HEK293 (cell line): ENCODE measurements around the gene RNF182.

ENCODE experiments used
- CTCF ChIA-PET: fragments of 350-600 bp; formaldehyde crosslinking; extraction: SDS; loops from one replicate; lab custom pipeline; 2021; ENCODE audit warnings: antibody characterized with exemption; lab: Yijun Ruan, JAX
- POLR2A ChIA-PET: fragments of 300-600 bp; formaldehyde crosslinking; extraction: SDS; loops from one replicate; lab custom pipeline; 2020; ENCODE audit warnings: antibody characterized with exemption, inconsistent platforms; lab: Yijun Ruan, JAX
- H3K27ac ChIP-seq: fragments of 200-500 bp; sonication (Bioruptor generic); 2 replicates; pipeline ENCODE4 v1.5.1; 2014; ENCODE audit warnings: low read depth, low read length, control low read depth, inconsistent platforms; ENCODE audit errors: extremely low read depth
- H3K36me3 ChIP-seq, 2 experiments: fragments of 200-500 bp in 1 of 2; sonication (Bioruptor generic) in 1 of 2; 1 replicate in 1 of 2; 2 replicates in 1 of 2; pipeline ENCODE4 v1.5.1; 2014 to 2017; ENCODE audit warnings: inconsistent platforms in 2 of 2, low read length in 2 of 2; ENCODE audit not compliant: control insufficient read depth in 2 of 2, insufficient read depth in 1 of 2
- H3K4me1 ChIP-seq: fragments of 200-500 bp; sonication (Bioruptor generic); 2 replicates; pipeline ENCODE4 v1.5.1; 2014; ENCODE audit warnings: mild to moderate bottlenecking, low read length, inconsistent platforms; ENCODE audit not compliant: control insufficient read depth, insufficient read depth
- H3K4me3 ChIP-seq: 2 replicates; pipeline ENCODE4 v1.5.1; 2011; ENCODE audit warnings: low read depth, mild to moderate bottlenecking, control low read depth, low read length, moderate library complexity
- H3K9me3 ChIP-seq: fragments of 200-500 bp; sonication (Bioruptor generic); 2 replicates; pipeline ENCODE4 v1.5.1; 2014; ENCODE audit warnings: low read depth, low read length, inconsistent platforms; ENCODE audit not compliant: control insufficient read depth, insufficient read depth
- MYNN ChIP-seq: fragments of 450-650 bp; formaldehyde crosslinking; IDR thresholded peaks from 2 replicates; pipeline ENCODE4 v1.5.1; 2016; ENCODE audit warnings: missing biosample characterization, missing genetic modification characterization, borderline replicate concordance
- TCF7L2 ChIP-seq: IDR thresholded peaks from 2 replicates; pipeline ENCODE4 v1.6.1; 2011; ENCODE audit warnings: low read depth, mild to moderate bottlenecking, inconsistent platforms, low read length, moderate library complexity, borderline replicate concordance
- YY1 ChIP-seq: fragments of 450-650 bp; formaldehyde crosslinking; IDR thresholded peaks from 2 replicates; pipeline ENCODE4 v1.5.1; 2018; ENCODE audit warnings: missing biosample characterization, missing genetic modification characterization
- ZNF211 ChIP-seq: fragments of 450-650 bp; formaldehyde crosslinking; IDR thresholded peaks from 2 replicates; pipeline ENCODE4 v1.5.1; 2016; ENCODE audit warnings: low read depth, missing biosample characterization, missing genetic modification characterization
- ZNF214 ChIP-seq: fragments of 450-650 bp; formaldehyde crosslinking; IDR thresholded peaks from 2 replicates; pipeline ENCODE4 v1.5.1; 2017; ENCODE audit warnings: missing biosample characterization, mild to moderate bottlenecking, missing genetic modification characterization, borderline replicate concordance
- ZNF266 ChIP-seq: fragments of 450-650 bp; formaldehyde crosslinking; IDR thresholded peaks from 2 replicates; pipeline ENCODE4 v1.5.1; 2016; ENCODE audit warnings: missing biosample characterization, missing genetic modification characterization, low read depth
- ZNF341 ChIP-seq: fragments of 450-650 bp; formaldehyde crosslinking; IDR thresholded peaks from 2 replicates; pipeline ENCODE4; 2016; ENCODE audit warnings: low read depth, missing biosample characterization, missing genetic modification characterization
- ZNF423 ChIP-seq: fragments of 450-650 bp; formaldehyde crosslinking; IDR thresholded peaks from 2 replicates; pipeline ENCODE4 v1.5.1; 2016; ENCODE audit warnings: missing biosample characterization, missing genetic modification characterization
- ZNF510 ChIP-seq: fragments of 450-650 bp; formaldehyde crosslinking; IDR thresholded peaks from 2 replicates; pipeline ENCODE4 v1.5.1; 2018; ENCODE audit warnings: mild to moderate bottlenecking, missing genetic modification characterization, missing biosample characterization; ENCODE audit not compliant: insufficient replicate concordance
- ZNF596 ChIP-seq: fragments of 450-650 bp; IDR thresholded peaks from 2 replicates; pipeline ENCODE4 v1.5.0; 2018; ENCODE audit warnings: missing biosample characterization, mild to moderate bottlenecking, missing genetic modification characterization, moderate library complexity
- ZNF654 ChIP-seq: fragments of 450-650 bp; formaldehyde crosslinking; IDR thresholded peaks from 2 replicates; pipeline ENCODE4 v1.5.1; 2016; ENCODE audit warnings: low read depth, missing biosample characterization, missing genetic modification characterization
- ZNF701 ChIP-seq: fragments of 450-650 bp; formaldehyde crosslinking; IDR thresholded peaks from 2 replicates; pipeline ENCODE4 v1.5.1; 2016; ENCODE audit warnings: missing biosample characterization, missing genetic modification characterization
- ZNF768 ChIP-seq: fragments of 450-650 bp; formaldehyde crosslinking; IDR thresholded peaks from 2 replicates; pipeline ENCODE4 v1.5.1; 2018; ENCODE audit warnings: missing biosample characterization, mild to moderate bottlenecking, missing genetic modification characterization
- TF ChIP-seq, protein P1 (sequence below): fragments of 450-650 bp; formaldehyde crosslinking; IDR thresholded peaks from 2 replicates; pipeline ENCODE4 v1.5.1; 2016; ENCODE audit warnings: missing biosample characterization, missing genetic modification characterization
- TF ChIP-seq, protein P2 (sequence below): fragments of 450-650 bp; formaldehyde crosslinking; IDR thresholded peaks from 2 replicates; pipeline ENCODE4 v1.5.1; 2016; ENCODE audit warnings: missing biosample characterization, missing genetic modification characterization, borderline replicate concordance
- TF ChIP-seq, protein P3 (sequence below): fragments of 450-650 bp; formaldehyde crosslinking; IDR thresholded peaks from 2 replicates; pipeline ENCODE4 v1.5.1; 2016; ENCODE audit warnings: missing biosample characterization, missing genetic modification characterization
- TF ChIP-seq, protein P4 (sequence below): fragments of 450-650 bp; formaldehyde crosslinking; IDR thresholded peaks from 2 replicates; pipeline ENCODE4 v1.5.1; 2016; ENCODE audit warnings: missing biosample characterization, missing genetic modification characterization
- TF ChIP-seq, protein P5 (sequence below): fragments of 450-650 bp; formaldehyde crosslinking; IDR thresholded peaks from 2 replicates; pipeline ENCODE4 v1.5.1; 2017; ENCODE audit warnings: missing biosample characterization, missing genetic modification characterization
- TF ChIP-seq, protein P6 (sequence below): fragments of 450-650 bp; formaldehyde crosslinking; IDR thresholded peaks from 2 replicates; pipeline ENCODE4 v1.5.1; 2017; ENCODE audit warnings: missing biosample characterization, missing genetic modification characterization
- TF ChIP-seq, protein P7 (sequence below): fragments of 450-650 bp; formaldehyde crosslinking; IDR thresholded peaks from 2 replicates; pipeline ENCODE4 v1.5.1; 2016; ENCODE audit warnings: missing biosample characterization, missing genetic modification characterization, borderline replicate concordance

Gene RNF182

DNA sequence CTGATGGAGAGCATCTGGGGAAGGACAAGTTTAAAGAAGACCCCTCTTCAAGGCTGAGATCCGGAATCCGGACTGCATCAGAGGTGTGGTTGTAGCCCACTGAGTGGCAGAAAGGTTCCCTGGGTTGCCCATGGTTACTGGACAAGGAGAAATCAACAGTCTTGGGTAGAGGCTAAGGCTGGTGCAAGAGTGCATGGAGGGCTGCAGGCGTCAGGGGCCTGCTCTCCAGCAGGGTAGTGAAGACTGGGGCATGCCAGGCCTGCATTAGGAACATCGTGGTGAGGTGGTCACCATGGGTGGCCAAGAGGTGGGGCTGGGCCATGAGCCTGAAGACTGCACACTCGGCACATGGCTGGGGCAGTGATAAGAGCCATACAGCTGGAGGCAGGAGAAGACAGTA lies 91.2 kb downstream of the RNF182 start:
- POLR2A ChIA-PET, result no interaction called here
- Histone ChIP-seq H3K9me3 (no peaks in the 10 kb centered on the region), H3K4me1 (no peaks in the 10 kb centered on the region), H3K36me3 (no peaks in the 10 kb centered on the region), H3K4me3 (no peak overlapping the region), H3K27ac (no peak overlapping the region)
- CTCF ChIA-PET, result no interaction called here
- TF ChIP-seq, protein P1, sequence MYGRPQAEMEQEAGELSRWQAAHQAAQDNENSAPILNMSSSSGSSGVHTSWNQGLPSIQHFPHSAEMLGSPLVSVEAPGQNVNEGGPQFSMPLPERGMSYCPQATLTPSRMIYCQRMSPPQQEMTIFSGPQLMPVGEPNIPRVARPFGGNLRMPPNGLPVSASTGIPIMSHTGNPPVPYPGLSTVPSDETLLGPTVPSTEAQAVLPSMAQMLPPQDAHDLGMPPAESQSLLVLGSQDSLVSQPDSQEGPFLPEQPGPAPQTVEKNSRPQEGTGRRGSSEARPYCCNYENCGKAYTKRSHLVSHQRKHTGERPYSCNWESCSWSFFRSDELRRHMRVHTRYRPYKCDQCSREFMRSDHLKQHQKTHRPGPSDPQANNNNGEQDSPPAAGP, result no peak
- no peak for TF ChIP-seq ZNF596
- TF ChIP-seq, protein P2, sequence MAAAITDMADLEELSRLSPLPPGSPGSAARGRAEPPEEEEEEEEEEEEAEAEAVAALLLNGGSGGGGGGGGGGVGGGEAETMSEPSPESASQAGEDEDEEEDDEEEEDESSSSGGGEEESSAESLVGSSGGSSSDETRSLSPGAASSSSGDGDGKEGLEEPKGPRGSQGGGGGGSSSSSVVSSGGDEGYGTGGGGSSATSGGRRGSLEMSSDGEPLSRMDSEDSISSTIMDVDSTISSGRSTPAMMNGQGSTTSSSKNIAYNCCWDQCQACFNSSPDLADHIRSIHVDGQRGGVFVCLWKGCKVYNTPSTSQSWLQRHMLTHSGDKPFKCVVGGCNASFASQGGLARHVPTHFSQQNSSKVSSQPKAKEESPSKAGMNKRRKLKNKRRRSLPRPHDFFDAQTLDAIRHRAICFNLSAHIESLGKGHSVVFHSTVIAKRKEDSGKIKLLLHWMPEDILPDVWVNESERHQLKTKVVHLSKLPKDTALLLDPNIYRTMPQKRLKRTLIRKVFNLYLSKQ (tag by site-specific recombination), result no peak
- TF ChIP-seq, protein P3, sequence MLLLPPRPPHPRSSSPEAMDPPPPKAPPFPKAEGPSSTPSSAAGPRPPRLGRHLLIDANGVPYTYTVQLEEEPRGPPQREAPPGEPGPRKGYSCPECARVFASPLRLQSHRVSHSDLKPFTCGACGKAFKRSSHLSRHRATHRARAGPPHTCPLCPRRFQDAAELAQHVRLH (tag by site-specific recombination), result no peak
- no peak for TF ChIP-seq ZNF211 (tag by site-specific recombination)
- no peak for TF ChIP-seq ZNF423 (tag by site-specific recombination)
- TF ChIP-seq ZNF341 (tag by site-specific recombination), result no peak
- TF ChIP-seq ZNF510 (tag by site-specific recombination), result no peak
- TF ChIP-seq, protein P4, sequence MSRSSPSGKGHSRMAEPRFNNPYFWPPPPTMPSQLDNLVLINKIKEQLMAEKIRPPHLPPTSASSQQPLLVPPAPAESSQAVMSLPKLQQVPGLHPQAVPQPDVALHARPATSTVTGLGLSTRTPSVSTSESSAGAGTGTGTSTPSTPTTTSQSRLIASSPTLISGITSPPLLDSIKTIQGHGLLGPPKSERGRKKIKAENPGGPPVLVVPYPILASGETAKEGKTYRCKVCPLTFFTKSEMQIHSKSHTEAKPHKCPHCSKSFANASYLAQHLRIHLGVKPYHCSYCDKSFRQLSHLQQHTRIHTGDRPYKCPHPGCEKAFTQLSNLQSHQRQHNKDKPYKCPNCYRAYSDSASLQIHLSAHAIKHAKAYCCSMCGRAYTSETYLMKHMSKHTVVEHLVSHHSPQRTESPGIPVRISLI (tag by site-specific recombination), result no peak
- TF ChIP-seq, protein P5, sequence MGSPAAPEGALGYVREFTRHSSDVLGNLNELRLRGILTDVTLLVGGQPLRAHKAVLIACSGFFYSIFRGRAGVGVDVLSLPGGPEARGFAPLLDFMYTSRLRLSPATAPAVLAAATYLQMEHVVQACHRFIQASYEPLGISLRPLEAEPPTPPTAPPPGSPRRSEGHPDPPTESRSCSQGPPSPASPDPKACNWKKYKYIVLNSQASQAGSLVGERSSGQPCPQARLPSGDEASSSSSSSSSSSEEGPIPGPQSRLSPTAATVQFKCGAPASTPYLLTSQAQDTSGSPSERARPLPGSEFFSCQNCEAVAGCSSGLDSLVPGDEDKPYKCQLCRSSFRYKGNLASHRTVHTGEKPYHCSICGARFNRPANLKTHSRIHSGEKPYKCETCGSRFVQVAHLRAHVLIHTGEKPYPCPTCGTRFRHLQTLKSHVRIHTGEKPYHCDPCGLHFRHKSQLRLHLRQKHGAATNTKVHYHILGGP (tag by site-specific recombination), result no peak
- TF ChIP-seq YY1 (tag by site-specific recombination), result no peak
- TF ChIP-seq ZNF768 (tag by site-specific recombination), result no peak
- TF ChIP-seq, protein P6, sequence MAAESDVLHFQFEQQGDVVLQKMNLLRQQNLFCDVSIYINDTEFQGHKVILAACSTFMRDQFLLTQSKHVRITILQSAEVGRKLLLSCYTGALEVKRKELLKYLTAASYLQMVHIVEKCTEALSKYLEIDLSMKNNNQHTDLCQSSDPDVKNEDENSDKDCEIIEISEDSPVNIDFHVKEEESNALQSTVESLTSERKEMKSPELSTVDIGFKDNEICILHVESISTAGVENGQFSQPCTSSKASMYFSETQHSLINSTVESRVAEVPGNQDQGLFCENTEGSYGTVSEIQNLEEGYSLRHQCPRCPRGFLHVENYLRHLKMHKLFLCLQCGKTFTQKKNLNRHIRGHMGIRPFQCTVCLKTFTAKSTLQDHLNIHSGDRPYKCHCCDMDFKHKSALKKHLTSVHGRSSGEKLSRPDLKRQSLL, result no peak
- TF ChIP-seq ZNF214 (tag by site-specific recombination), result no peak
- no peak for TF ChIP-seq ZNF266 (tag by site-specific recombination)
- TF ChIP-seq, protein P7, sequence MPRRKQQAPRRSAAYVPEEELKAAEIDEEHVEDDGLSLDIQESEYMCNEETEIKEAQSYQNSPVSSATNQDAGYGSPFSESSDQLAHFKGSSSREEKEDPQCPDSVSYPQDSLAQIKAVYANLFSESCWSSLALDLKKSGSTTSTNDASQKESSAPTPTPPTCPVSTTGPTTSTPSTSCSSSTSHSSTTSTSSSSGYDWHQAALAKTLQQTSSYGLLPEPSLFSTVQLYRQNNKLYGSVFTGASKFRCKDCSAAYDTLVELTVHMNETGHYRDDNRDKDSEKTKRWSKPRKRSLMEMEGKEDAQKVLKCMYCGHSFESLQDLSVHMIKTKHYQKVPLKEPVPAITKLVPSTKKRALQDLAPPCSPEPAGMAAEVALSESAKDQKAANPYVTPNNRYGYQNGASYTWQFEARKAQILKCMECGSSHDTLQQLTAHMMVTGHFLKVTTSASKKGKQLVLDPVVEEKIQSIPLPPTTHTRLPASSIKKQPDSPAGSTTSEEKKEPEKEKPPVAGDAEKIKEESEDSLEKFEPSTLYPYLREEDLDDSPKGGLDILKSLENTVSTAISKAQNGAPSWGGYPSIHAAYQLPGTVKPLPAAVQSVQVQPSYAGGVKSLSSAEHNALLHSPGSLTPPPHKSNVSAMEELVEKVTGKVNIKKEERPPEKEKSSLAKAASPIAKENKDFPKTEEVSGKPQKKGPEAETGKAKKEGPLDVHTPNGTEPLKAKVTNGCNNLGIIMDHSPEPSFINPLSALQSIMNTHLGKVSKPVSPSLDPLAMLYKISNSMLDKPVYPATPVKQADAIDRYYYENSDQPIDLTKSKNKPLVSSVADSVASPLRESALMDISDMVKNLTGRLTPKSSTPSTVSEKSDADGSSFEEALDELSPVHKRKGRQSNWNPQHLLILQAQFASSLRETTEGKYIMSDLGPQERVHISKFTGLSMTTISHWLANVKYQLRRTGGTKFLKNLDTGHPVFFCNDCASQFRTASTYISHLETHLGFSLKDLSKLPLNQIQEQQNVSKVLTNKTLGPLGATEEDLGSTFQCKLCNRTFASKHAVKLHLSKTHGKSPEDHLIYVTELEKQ, result no peak
- TF ChIP-seq ZNF701 (tag by site-specific recombination), result no peak
- TF ChIP-seq TCF7L2, result no peak
- TF ChIP-seq ZNF654 (tag by site-specific recombination), result no peak
- TF ChIP-seq MYNN, result no peak
